ENCODE measurements around the gene MED12L.

DNA sequence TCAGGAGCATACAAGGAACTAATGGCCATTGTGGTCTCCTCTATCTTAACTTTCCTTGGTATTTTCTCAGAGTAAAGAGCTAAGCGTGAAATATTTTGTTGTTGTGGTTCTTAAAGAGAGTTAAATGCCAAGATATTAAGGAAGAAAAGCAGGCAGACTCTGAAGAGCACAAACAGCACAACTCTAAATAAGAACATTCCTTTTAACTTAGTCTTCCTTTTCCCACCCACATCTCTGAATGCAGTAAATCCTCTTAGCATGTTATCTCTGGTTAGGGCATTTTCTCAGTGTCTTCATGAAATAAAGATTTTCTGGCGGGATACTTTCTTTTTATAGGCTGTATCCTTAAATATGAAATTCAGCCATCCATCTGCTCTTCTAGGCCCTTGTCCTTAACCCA, 229.7 kb downstream of the MED12L start:
- TF ChIP-seq MYC (IDR thresholded peaks at IDR 0.05; ENCODE audit: low read depth, low read length) (no peak), POLR2A (IDR thresholded peaks at IDR 0.05; ENCODE audit: extremely low read depth, insufficient read length) (no peak)
- TF ChIP-seq, protein P1, sequence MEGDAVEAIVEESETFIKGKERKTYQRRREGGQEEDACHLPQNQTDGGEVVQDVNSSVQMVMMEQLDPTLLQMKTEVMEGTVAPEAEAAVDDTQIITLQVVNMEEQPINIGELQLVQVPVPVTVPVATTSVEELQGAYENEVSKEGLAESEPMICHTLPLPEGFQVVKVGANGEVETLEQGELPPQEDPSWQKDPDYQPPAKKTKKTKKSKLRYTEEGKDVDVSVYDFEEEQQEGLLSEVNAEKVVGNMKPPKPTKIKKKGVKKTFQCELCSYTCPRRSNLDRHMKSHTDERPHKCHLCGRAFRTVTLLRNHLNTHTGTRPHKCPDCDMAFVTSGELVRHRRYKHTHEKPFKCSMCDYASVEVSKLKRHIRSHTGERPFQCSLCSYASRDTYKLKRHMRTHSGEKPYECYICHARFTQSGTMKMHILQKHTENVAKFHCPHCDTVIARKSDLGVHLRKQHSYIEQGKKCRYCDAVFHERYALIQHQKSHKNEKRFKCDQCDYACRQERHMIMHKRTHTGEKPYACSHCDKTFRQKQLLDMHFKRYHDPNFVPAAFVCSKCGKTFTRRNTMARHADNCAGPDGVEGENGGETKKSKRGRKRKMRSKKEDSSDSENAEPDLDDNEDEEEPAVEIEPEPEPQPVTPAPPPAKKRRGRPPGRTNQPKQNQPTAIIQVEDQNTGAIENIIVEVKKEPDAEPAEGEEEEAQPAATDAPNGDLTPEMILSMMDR (IDR thresholded peaks at IDR 0.05; ENCODE audit: low read depth, low read length), result no peak
- TF ChIP-seq, protein P2, sequence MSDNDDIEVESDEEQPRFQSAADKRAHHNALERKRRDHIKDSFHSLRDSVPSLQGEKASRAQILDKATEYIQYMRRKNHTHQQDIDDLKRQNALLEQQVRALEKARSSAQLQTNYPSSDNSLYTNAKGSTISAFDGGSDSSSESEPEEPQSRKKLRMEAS (IDR thresholded peaks at IDR 0.05; ENCODE audit: low read depth, low read length), result no peak

All from NB4 (cell line).